H9 (cell line): Measurements from ENCODE around the gene PHAF1. TPM values are rescaled to one million over a fixed set of nuclear protein-coding genes. Genes with fewer than 3 reads are reported as not detected.

ENCODE experiments used
- DNase-seq: peaks from one replicate; pipeline ENCODE4 v3.0.0-alpha.2; 2017
- H2AFZ ChIP-seq: one replicate; pipeline ENCODE4 v1.6.1; 2013; ENCODE audit warnings: mild to moderate bottlenecking, low read length, control low read depth, moderate library complexity
- H2AK5ac ChIP-seq: 2 replicates; pipeline ENCODE4 v1.6.1; 2013; ENCODE audit warnings: low read length, control low read depth, mixed read lengths; ENCODE audit not compliant: insufficient read length
- H2BK120ac ChIP-seq: one replicate; pipeline ENCODE4 v1.6.1; 2013; ENCODE audit warnings: low read depth, mild to moderate bottlenecking, low read length, control low read depth, inconsistent platforms; ENCODE audit not compliant: poor library complexity, severe bottlenecking
- H2BK12ac ChIP-seq: 2 replicates; pipeline ENCODE4 v1.6.1; 2013; ENCODE audit warnings: low read length, control low read depth, mixed read lengths, low read depth; ENCODE audit not compliant: insufficient read length
- H2BK15ac ChIP-seq: 2 replicates; pipeline ENCODE4 v1.6.1; 2013; ENCODE audit warnings: low read depth, low read length, control low read depth
- H2BK20ac ChIP-seq: one replicate; pipeline ENCODE4 v1.6.1; 2013; ENCODE audit warnings: low read depth, mild to moderate bottlenecking, low read length, control low read depth, inconsistent platforms; ENCODE audit not compliant: poor library complexity, severe bottlenecking
- H2BK5ac ChIP-seq: 2 replicates; pipeline ENCODE4 v1.6.1; 2013; ENCODE audit warnings: low read length, control low read depth, mixed read lengths; ENCODE audit not compliant: insufficient read length
- H3K14ac ChIP-seq: 2 replicates; pipeline ENCODE4 v1.6.1; 2013; ENCODE audit warnings: low read length, control low read depth; ENCODE audit not compliant: insufficient read depth
- H3K18ac ChIP-seq: 2 replicates; pipeline ENCODE4 v1.6.1; 2013; ENCODE audit warnings: low read depth, mild to moderate bottlenecking, mixed read lengths, low read length, control low read depth; ENCODE audit not compliant: insufficient read length
- H3K23ac ChIP-seq: 2 replicates; pipeline ENCODE4 v1.6.1; 2013; ENCODE audit warnings: low read length, control low read depth, mixed read lengths, low read depth; ENCODE audit not compliant: insufficient read length
- H3K23me2 ChIP-seq: 2 replicates; pipeline ENCODE4 v1.6.1; 2013; ENCODE audit warnings: low read depth, mild to moderate bottlenecking, mixed read lengths, low read length, control low read depth; ENCODE audit not compliant: insufficient read length, poor library complexity, severe bottlenecking
- H3K27ac ChIP-seq: 2 replicates; pipeline ENCODE4 v1.5.1; 2013; ENCODE audit warnings: low read length, control low read depth, mixed read lengths, low read depth; ENCODE audit not compliant: insufficient read length
- H3K27me3 ChIP-seq: 2 replicates; pipeline ENCODE4 v1.6.1; 2013; ENCODE audit warnings: low read length, control low read depth, inconsistent platforms; ENCODE audit not compliant: insufficient read depth
- H3K4ac ChIP-seq: 2 replicates; pipeline ENCODE4 v1.6.1; 2013; ENCODE audit warnings: low read depth, mild to moderate bottlenecking, control low read depth, inconsistent platforms, low read length, moderate library complexity
- H3K4me1 ChIP-seq: 2 replicates; pipeline ENCODE4 v1.6.1; 2013; ENCODE audit warnings: low read length, control low read depth, inconsistent platforms; ENCODE audit not compliant: insufficient read depth
- H3K4me2 ChIP-seq: 2 replicates; pipeline ENCODE4 v1.6.1; 2013; ENCODE audit warnings: low read length, control low read depth, mixed read lengths; ENCODE audit not compliant: insufficient read length, insufficient read depth
- H3K56ac ChIP-seq: 2 replicates; pipeline ENCODE4 v1.6.1; 2013; ENCODE audit warnings: low read depth, mild to moderate bottlenecking, mixed read lengths, low read length, control low read depth; ENCODE audit not compliant: insufficient read length
- H3K79me1 ChIP-seq: 2 replicates; pipeline ENCODE4 v1.6.1; 2013; ENCODE audit warnings: low read depth, mild to moderate bottlenecking, moderate library complexity, low read length, control low read depth, inconsistent platforms; ENCODE audit not compliant: insufficient read depth, poor library complexity, severe bottlenecking
- H3K79me2 ChIP-seq: 2 replicates; pipeline ENCODE4 v1.6.1; 2013; ENCODE audit warnings: low read length, control low read depth, inconsistent platforms; ENCODE audit not compliant: insufficient read depth
- H3K9ac ChIP-seq: 2 replicates; pipeline ENCODE4 v1.6.1; 2013; ENCODE audit warnings: low read length, control low read depth, mixed read lengths; ENCODE audit not compliant: insufficient read length; ENCODE audit errors: extremely low read depth
- H3K9me3 ChIP-seq: one replicate; pipeline ENCODE4 v1.6.1; 2013; ENCODE audit warnings: low read depth, low read length, inconsistent platforms; ENCODE audit not compliant: control insufficient read depth
- H3T11ph ChIP-seq: one replicate; pipeline ENCODE4 v1.6.1; 2013; ENCODE audit warnings: mild to moderate bottlenecking, low read length, control low read depth, inconsistent platforms
- H4K20me1 ChIP-seq: one replicate; pipeline ENCODE4 v1.6.1; 2013; ENCODE audit not compliant: control insufficient read depth, insufficient read length, insufficient read depth
- H4K5ac ChIP-seq: 2 replicates; pipeline ENCODE4 v1.6.1; 2013; ENCODE audit warnings: low read depth, mild to moderate bottlenecking, mixed read lengths, low read length, control low read depth; ENCODE audit not compliant: insufficient read length
- H4K8ac ChIP-seq: replicated peaks from 2 replicates; pipeline ENCODE4 v1.6.1; 2013; ENCODE audit warnings: low read length, control low read depth, mixed read lengths, low read depth; ENCODE audit not compliant: insufficient read length
- H4K91ac ChIP-seq: 2 replicates; pipeline ENCODE4 v1.6.1; 2013; ENCODE audit warnings: low read depth, mild to moderate bottlenecking, moderate library complexity, mixed read lengths, low read length, control low read depth; ENCODE audit not compliant: insufficient read length
- H3K27ac Mint-ChIP-seq, 3 experiments: 2 replicates in 2 of 3; 3 replicates in 1 of 3; pipeline ENCODE4 v1.8.0; 2020 to 2021; ENCODE audit warnings: mixed read lengths in 3 of 3, mild to moderate bottlenecking in 1 of 3, moderate library complexity in 1 of 3
- H3K27me3 Mint-ChIP-seq: 2 replicates; pipeline ENCODE4 v1.8.0; 2021; ENCODE audit warnings: low read depth, mild to moderate bottlenecking, moderate library complexity, mixed read lengths
- H3K36me3 Mint-ChIP-seq, 3 experiments: 2 replicates in 2 of 3; 3 replicates in 1 of 3; pipeline ENCODE4 v1.8.0; 2020 to 2021; ENCODE audit warnings: low read depth in 3 of 3, mixed read lengths in 3 of 3; ENCODE audit not compliant: insufficient read depth in 1 of 3
- H3K4me1 Mint-ChIP-seq, 2 experiments: 2 replicates each; pipeline ENCODE4 v1.8.0; 2020; ENCODE audit warnings: mixed read lengths in 2 of 2
- H3K4me3 Mint-ChIP-seq, 2 experiments: 2 replicates in 1 of 2; 3 replicates in 1 of 2; pipeline ENCODE4 v1.8.0; 2020 to 2021; ENCODE audit warnings: mild to moderate bottlenecking in 2 of 2, mixed read lengths in 2 of 2, moderate library complexity in 1 of 2
- H3K9me3 Mint-ChIP-seq, 2 experiments: 2 replicates in 1 of 2; 3 replicates in 1 of 2; pipeline ENCODE4 v1.8.0; 2020; ENCODE audit warnings: mild to moderate bottlenecking in 2 of 2, mixed read lengths in 2 of 2, moderate library complexity in 1 of 2
- CTCF ChIP-seq: fragments of 200-600 bp; sonication (generic); conservative IDR thresholded peaks from 3 replicates; pipeline ENCODE4 v1.8.0; 2021; ENCODE audit warnings: antibody characterized with exemption, mild to moderate bottlenecking
- WGBS: extraction: QIAGEN DNeasy Blood & Tissue Kit; methylation state at CpG from one replicate; pipeline ENCODE4 v1.1.7; 2013; ENCODE audit warnings: missing lambda C conversion rate, low lambda C conversion rate, mixed read lengths; ENCODE audit not compliant: insufficient read length; ENCODE audit errors: extremely low coverage; 5-methylcytosine and 5-hydroxymethylcytosine counted together
- total RNA-seq: library from RNA; stranded (reverse); gene quantifications from 2 replicates; pipeline ENCODE4 v1.2.1, GENCODE V29; 2021

PHAF1 gene
- total RNA-seq, 1 experiment from 2014 or later = 18.8 TPM

GRCh38 chr16:67088551-67088950 lies 21.2 kb upstream of the PHAF1 start:
- no peak overlapping the region for H4K91ac ChIP-seq
- no peak overlapping the region for H3K23ac ChIP-seq
- no peak overlapping the region for H2AK5ac ChIP-seq
- Mint-ChIP-seq H3K4me3 (no peak overlapping the region), H3K27ac (peak overlapping the region in 2 of 3 experiments; percentile 8 to 45; a peak in 2 of 7 replicates), H3K4me1 (peaks cover 2 to 6% of the 10 kb centered on the region in 2 experiments; a peak in 3 of 4 replicates), H3K27me3 (no peaks in the 10 kb centered on the region), H3K9me3 (no peaks in the 10 kb centered on the region), H3K36me3 (peaks cover 0 to 15% (median 3%) of the 10 kb centered on the region in 3 experiments; a peak in 5 of 7 replicates)
- no peak overlapping the region for H3K4ac ChIP-seq
- H3K4me2 ChIP-seq = no peak overlapping the region
- H4K5ac ChIP-seq = no peak overlapping the region
- no peak overlapping the region for H3K56ac ChIP-seq
- H2BK120ac ChIP-seq = no peak overlapping the region
- H3K18ac ChIP-seq = no peak overlapping the region
- H3K14ac ChIP-seq = no peak overlapping the region
- H3K27me3 ChIP-seq = no peaks in the 10 kb centered on the region
- H3K79me1 ChIP-seq = no peaks in the 10 kb centered on the region
- H2BK5ac ChIP-seq = no peak overlapping the region
- H3K4me1 ChIP-seq = no peaks in the 10 kb centered on the region
- no peak overlapping the region for H3K9ac ChIP-seq
- H3K23me2 ChIP-seq = no peaks in the 10 kb centered on the region
- H3K27ac ChIP-seq = no peak overlapping the region
- no peak overlapping the region for H4K8ac ChIP-seq
- TF ChIP-seq CTCF = no peak
- H2BK12ac ChIP-seq = no peak overlapping the region
- no peaks in the 10 kb centered on the region for H4K20me1 ChIP-seq
- no peaks in the 10 kb centered on the region for H3K9me3 ChIP-seq
- WGBS = no CpG with 5 or more reads among the region's 4 CpGs
- no peak overlapping the region for H2AFZ ChIP-seq
- DNase-seq = no peak
- no peak overlapping the region for H3T11ph ChIP-seq
- no peak overlapping the region for H2BK15ac ChIP-seq
- no peak overlapping the region for H2BK20ac ChIP-seq
- H3K79me2 ChIP-seq = no peaks in the 10 kb centered on the region
